Stimulated activated CD8-positive, alpha-beta memory T cell treated with anti-CD3 and anti-CD28 coated beads, Interleukin-2, amount 100 ng/mL, for 48 hours (primary cell): ENCODE results near the gene CNMD.
"Not testable (repeated sequence)": the region's sequence is repeated elsewhere in the genome, so short reads cannot be mapped to it uniquely, and the experiment has no call there.

Experiments used
- DNase-seq, 2 donors: peaks; one replicate each; pipeline ENCODE4 v3.0.0-alpha.2; 2020; ENCODE audit warnings: low read depth in 2 of 2

The CNMD gene

DNA sequence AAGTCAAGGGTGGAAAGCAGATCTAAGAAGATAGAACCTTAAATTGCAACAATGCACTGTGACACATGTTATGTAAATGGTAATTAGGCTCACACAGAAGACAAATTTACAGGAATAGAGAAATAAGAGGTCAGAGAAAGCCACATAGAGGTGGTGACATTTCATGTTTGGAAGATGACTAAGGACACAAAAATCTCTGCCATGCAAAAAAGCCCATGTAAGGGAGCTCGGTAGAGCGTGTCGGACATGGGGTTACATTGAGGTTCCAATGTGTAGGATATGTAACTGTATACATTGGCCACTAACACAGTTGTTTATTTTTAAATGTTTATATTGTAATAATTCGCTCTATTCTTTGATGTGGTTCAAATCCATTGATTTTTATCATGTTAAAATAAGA is 53.2 kb downstream of the CNMD start:
- DNase-seq: no peak

DNA sequence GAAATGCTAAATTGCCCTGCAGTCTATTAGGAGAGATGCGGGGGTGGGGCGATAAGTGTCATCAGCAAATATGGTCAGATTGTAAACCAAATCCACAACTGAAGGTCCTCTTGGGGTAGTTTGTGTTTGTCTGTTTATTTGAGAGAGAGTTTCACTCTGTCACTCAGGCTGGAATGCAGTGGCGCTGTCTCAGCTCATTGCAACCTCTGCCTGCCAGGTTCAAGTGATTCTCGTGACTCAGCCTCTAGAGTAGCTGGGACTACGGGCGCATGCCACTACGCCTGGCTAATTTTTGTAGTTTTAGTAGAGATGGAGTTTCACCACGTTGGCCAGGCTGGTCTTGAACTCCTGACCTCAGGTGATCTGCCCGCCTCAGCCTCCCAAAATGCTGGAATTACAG is 53.8 kb downstream of the CNMD start:
- not testable (repeated sequence) for DNase-seq

DNA sequence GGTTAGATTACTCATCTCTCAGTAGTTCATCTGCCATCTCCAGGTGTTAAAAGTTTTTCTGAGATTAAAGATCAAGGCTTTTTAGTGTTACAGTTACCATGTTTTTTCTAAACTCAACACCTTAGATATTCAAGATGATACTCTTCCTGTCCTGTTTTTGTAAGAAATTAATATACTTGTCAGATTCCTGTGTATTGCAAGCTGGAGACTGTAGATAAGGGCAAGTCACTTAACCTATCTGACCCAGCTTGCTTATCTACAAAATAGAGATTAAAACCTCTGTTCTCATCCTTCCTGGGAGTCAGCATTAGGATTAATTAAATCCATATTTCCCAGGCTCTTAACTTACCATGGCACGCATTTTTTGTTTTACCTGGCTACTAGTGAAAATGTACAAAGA is 61.8 kb downstream of the CNMD start:
- DNase-seq: no peak

GRCh38 chr13:52673465-52673864 is 66.2 kb downstream of the CNMD start:
- no peak for DNase-seq

DNA sequence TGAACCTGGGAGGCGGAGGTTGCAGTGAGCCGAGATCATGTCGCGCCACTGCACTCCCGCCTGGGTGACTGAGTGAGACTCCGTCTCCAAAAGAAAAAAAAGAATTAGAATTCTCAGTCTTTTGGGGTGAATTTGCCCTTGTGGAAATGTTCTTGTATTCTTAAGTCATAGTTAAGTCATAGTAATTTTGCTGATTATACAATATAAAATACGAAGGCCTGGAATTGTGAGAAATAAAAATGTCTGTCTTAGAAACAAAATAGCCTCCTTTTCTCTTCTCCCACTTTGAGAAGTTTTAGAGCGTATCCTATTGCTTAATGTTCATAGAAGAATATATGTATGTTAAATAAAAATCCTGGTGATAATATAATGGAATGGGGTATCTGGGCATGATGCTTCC is 68.9 kb downstream of the CNMD start:
- no peak for DNase-seq

- no peak for DNase-seq
These were observed 69.9 kb downstream of the CNMD start for GRCh38 chr13:52669677-52670076.

GRCh38 chr13:52665325-52665724 is 74.3 kb downstream of the CNMD start:
- no peak for DNase-seq

GRCh38 chr13:52664272-52664671 is 75.3 kb downstream of the CNMD start:
- DNase-seq: no peak

GRCh38 chr13:52659340-52659739 is 80.3 kb downstream of the CNMD start:
- DNase-seq: no peak
